ENCODE data around the gene RABL6. TPM values are rescaled to one million over a fixed set of nuclear protein-coding genes. Genes with fewer than 3 reads are reported as not detected.
"Not testable (repeated sequence)": the region's sequence is repeated elsewhere in the genome, so short reads cannot be mapped to it uniquely, and the experiment has no call there.

RABL6 gene
- total RNA-seq, 2 donors from 2014 or later, result 159 to 206 TPM

- no peak overlapping the region for H3K27ac Mint-ChIP-seq
- no peaks in the 10 kb centered on the region for H3K27me3 Mint-ChIP-seq (ENCODE audit: insufficient read depth)
- no peak overlapping the region for H3K4me3 Mint-ChIP-seq
- Histone ChIP-seq H3K27me3 (ENCODE audit: control insufficient read depth, insufficient read depth, low read length, poor library complexity, severe bottlenecking) (no peaks in the 10 kb centered on the region), H3K27ac (ENCODE audit: low read depth, low read length) (no peak overlapping the region), H3K4me1 (ENCODE audit: control insufficient read depth, insufficient read depth, low read length) (no peaks in the 10 kb centered on the region), H3K4me3 (ENCODE audit: low read length) (no peak overlapping the region), H3K36me3 (ENCODE audit: control insufficient read depth, insufficient read depth, low read length) (no peaks in the 10 kb centered on the region), H3K9me3 (ENCODE audit: control insufficient read depth, low read length) (no peaks in the 10 kb centered on the region), H3K9ac (ENCODE audit: extremely low read depth, low read length, poor library complexity, severe bottlenecking) (no peak overlapping the region)
- peaks cover 2% of the 10 kb centered on the region for H3K36me3 Mint-ChIP-seq (ENCODE audit: low read depth)
- 89 to 90% methylated on average over 12 to 27 of the region's 27 CpGs for WGBS, 2 experiments (ENCODE audit: insufficient coverage in 1 of 2, insufficient read length in 1 of 2)
- H3K9me3 Mint-ChIP-seq, result peaks cover 12% of the 10 kb centered on the region
- TF ChIP-seq CTCF (conservative IDR thresholded peaks at IDR 0.05), result no peak
- no peak for DNase-seq
- no peaks in the 10 kb centered on the region for H3K4me1 Mint-ChIP-seq
These were observed 48.1 kb upstream of the RABL6 start for GRCh38 chr9:136759436-136760325.

- Histone ChIP-seq H3K4me1 (ENCODE audit: control insufficient read depth, insufficient read depth, low read length) (no peaks in the 10 kb centered on the region), H3K9ac (ENCODE audit: extremely low read depth, low read length, poor library complexity, severe bottlenecking) (no peak overlapping the region), H3K4me3 (ENCODE audit: low read length) (no peak overlapping the region), H3K36me3 (ENCODE audit: control insufficient read depth, insufficient read depth, low read length) (no peaks in the 10 kb centered on the region), H3K27ac (ENCODE audit: low read depth, low read length) (no peak overlapping the region), H3K27me3 (ENCODE audit: control insufficient read depth, insufficient read depth, low read length, poor library complexity, severe bottlenecking) (no peaks in the 10 kb centered on the region), H3K9me3 (ENCODE audit: control insufficient read depth, low read length) (no peaks in the 10 kb centered on the region)
- TF ChIP-seq CTCF (conservative IDR thresholded peaks at IDR 0.05), result no peak
- Mint-ChIP-seq H3K36me3 (ENCODE audit: low read depth) (peaks cover 1% of the 10 kb centered on the region), H3K27me3 (ENCODE audit: insufficient read depth) (no peaks in the 10 kb centered on the region), H3K4me3 (no peak overlapping the region), H3K27ac (no peak overlapping the region), H3K4me1 (no peaks in the 10 kb centered on the region), H3K9me3 (peaks cover 10% of the 10 kb centered on the region)
- DNase-seq, result no peak
- WGBS, 2 experiments (ENCODE audit: insufficient coverage in 1 of 2, insufficient read length in 1 of 2), result 91 to 93% methylated on average over 25 of the region's 25 CpGs
These were observed 47.3 kb upstream of the RABL6 start for GRCh38 chr9:136760424-136760823.

GRCh38 chr9:136760834-136761544 is 46.8 kb upstream of the RABL6 start:
- not testable (repeated sequence) for H3K36me3 ChIP-seq (ENCODE audit: control insufficient read depth, insufficient read depth, low read length); H3K27ac Mint-ChIP-seq; H3K27ac ChIP-seq (ENCODE audit: low read depth, low read length); H3K9me3 Mint-ChIP-seq; H3K4me3 Mint-ChIP-seq; H3K4me1 ChIP-seq (ENCODE audit: control insufficient read depth, insufficient read depth, low read length); H3K27me3 ChIP-seq (ENCODE audit: control insufficient read depth, insufficient read depth, low read length, poor library complexity, severe bottlenecking); H3K4me1 Mint-ChIP-seq; H3K4me3 ChIP-seq (ENCODE audit: low read length); H3K27me3 Mint-ChIP-seq (ENCODE audit: insufficient read depth); H3K9ac ChIP-seq (ENCODE audit: extremely low read depth, low read length, poor library complexity, severe bottlenecking); H3K36me3 Mint-ChIP-seq (ENCODE audit: low read depth); H3K9me3 ChIP-seq (ENCODE audit: control insufficient read depth, low read length)
- peak; percentile 73 for TF ChIP-seq CTCF (conservative IDR thresholded peaks at IDR 0.05)
- DNase-seq, result peak; percentile 86
- WGBS, 2 experiments (ENCODE audit: insufficient coverage in 1 of 2, insufficient read length in 1 of 2), result 81% methylated on average over 20 to 22 of the region's 22 CpGs

Measured in endodermal cell (in vitro differentiated cells).